Activated CD8-positive, alpha-beta memory T cell treated with anti-CD3 and anti-CD28 coated beads, Interleukin-2, amount 50 U/mL, for 4 hours (primary cell): ENCODE measurements around the gene LY6G5C.

Experiments
- DNase-seq: peaks from one replicate; pipeline ENCODE4 v3.0.0-alpha.2; 2020

Gene LY6G5C

GRCh38 chr6:31662124-31662723 is 18.6 kb downstream of the LY6G5C start:
- no peak for DNase-seq

- DNase-seq: no peak
Measured at GRCh38 chr6:31661262-31662123, 19.4 kb downstream of the LY6G5C start.

- DNase-seq: peak; percentile 79
Measured at GRCh38 chr6:31660381-31661261, 20.2 kb downstream of the LY6G5C start, which contains the start of gene C6orf47. TSS of gene C6orf47 (minus strand) at chr6:31660778. CDS start at chr6:31659947, 831 bp downstream.

- DNase-seq: no peak
Measured at GRCh38 chr6:31659649-31660380, 21.1 kb downstream of the LY6G5C start.

GRCh38 chr6:31658983-31659648 is 21.8 kb downstream of the LY6G5C start:
- DNase-seq: no peak

- no peak for DNase-seq
Measured at GRCh38 chr6:31658158-31658688, 22.6 kb downstream of the LY6G5C start.

GRCh38 chr6:31657406-31658157 is 23.3 kb downstream of the LY6G5C start:
- DNase-seq: no peak

GRCh38 chr6:31655349-31656237 is 25.3 kb downstream of the LY6G5C start, which contains the start of gene APOM:
TSS of gene APOM (plus strand) at chr6:31655894. CDS start at chr6:31655967, 73 bp downstream.
- DNase-seq: no peak

GRCh38 chr6:31654574-31655348 is 26.1 kb downstream of the LY6G5C start:
- no peak for DNase-seq

- peak; percentile 82 for DNase-seq
Measured at GRCh38 chr6:31652925-31653724, 27.7 kb downstream of the LY6G5C start.

GRCh38 chr6:31651602-31652191 is 29.2 kb downstream of the LY6G5C start:
- DNase-seq: no peak

- DNase-seq: no peak
Measured at GRCh38 chr6:31645325-31645724, 35.5 kb downstream of the LY6G5C start.

GRCh38 chr6:31643818-31644454 is 36.9 kb downstream of the LY6G5C start:
- no peak for DNase-seq

GRCh38 chr6:31642798-31643570 is 37.9 kb downstream of the LY6G5C start:
- DNase-seq: no peak

GRCh38 chr6:31641370-31641769 is 39.5 kb downstream of the LY6G5C start:
- no peak for DNase-seq

- no peak for DNase-seq
Measured at GRCh38 chr6:31640612-31641011, 40.3 kb downstream of the LY6G5C start.
